ENCODE results near the gene KRTAP4-12. TPM values are rescaled to one million over a fixed set of nuclear protein-coding genes. Genes with fewer than 3 reads are reported as not detected.
"Not testable (repeated sequence)": the region's sequence is repeated elsewhere in the genome, so short reads cannot be mapped to it uniquely, and the experiment has no call there.

The KRTAP4-12 gene
- total and polyA plus RNA-seq, 11 donors: not detected

DNA sequence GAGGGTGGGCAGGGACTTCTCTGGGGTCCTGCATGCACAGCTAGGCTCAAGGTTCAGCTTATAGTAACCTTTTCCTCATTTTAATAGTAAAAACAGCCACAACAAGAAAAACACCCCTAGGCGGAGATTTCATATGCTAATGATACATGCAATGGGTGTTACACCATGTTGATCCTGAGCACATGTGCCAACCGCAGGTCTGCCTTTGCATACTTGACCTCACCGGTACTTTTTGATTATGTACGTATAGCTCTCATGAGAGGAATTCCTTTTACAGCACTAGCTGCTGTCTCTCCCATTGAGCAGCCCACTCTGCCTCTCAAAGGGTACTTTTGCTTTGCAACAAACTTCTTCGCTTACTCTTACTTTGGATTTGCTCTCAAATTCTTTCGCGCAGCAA lies 27.9 kb downstream of the KRTAP4-12 start:
- Histone ChIP-seq H3K27ac (no peak overlapping the region), H3K4me3 (no peak overlapping the region), H3K36me3 (no peaks in the 10 kb centered on the region), H3K4me1 (no peaks in the 10 kb centered on the region), H3K27me3 (peaks cover 0 to 11% (median 3%) of the 10 kb centered on the region in 9 donors), H3K9me3 (peaks cover 0 to 5% (median 0%) of the 10 kb centered on the region in 12 donors)
- TF ChIP-seq, protein P1, sequence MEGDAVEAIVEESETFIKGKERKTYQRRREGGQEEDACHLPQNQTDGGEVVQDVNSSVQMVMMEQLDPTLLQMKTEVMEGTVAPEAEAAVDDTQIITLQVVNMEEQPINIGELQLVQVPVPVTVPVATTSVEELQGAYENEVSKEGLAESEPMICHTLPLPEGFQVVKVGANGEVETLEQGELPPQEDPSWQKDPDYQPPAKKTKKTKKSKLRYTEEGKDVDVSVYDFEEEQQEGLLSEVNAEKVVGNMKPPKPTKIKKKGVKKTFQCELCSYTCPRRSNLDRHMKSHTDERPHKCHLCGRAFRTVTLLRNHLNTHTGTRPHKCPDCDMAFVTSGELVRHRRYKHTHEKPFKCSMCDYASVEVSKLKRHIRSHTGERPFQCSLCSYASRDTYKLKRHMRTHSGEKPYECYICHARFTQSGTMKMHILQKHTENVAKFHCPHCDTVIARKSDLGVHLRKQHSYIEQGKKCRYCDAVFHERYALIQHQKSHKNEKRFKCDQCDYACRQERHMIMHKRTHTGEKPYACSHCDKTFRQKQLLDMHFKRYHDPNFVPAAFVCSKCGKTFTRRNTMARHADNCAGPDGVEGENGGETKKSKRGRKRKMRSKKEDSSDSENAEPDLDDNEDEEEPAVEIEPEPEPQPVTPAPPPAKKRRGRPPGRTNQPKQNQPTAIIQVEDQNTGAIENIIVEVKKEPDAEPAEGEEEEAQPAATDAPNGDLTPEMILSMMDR (IDR thresholded peaks at IDR 0.05): no peak
- TF ChIP-seq POLR2A (IDR thresholded peaks at IDR 0.05): no peak
- intact Hi-C loops (cut with DNase I): no loop called here
- DNase-seq (no peak), ATAC-seq (no peak)
- 80 to 85% (median 81%) methylated on average over 7 of the region's 7 CpGs for WGBS, 4 donors

GRCh38 chr17:41088760-41089352 lies 35.1 kb downstream of the KRTAP4-12 start:
- H3K27ac ChIP-seq; H3K4me1 ChIP-seq; H3K9me3 ChIP-seq; DNase-seq; H3K36me3 ChIP-seq; ATAC-seq; H3K4me3 ChIP-seq; H3K27me3 ChIP-seq; intact Hi-C loops (cut with DNase I): not testable (repeated sequence)
- WGBS, 4 donors: 42 to 60% (median 56%) methylated on average over 4 of the region's 4 CpGs

GRCh38 chr17:41084100-41084856 lies 39.7 kb downstream of the KRTAP4-12 start, which contains the start of gene KRTAP4-7:
TSS of gene KRTAP4-7 (plus strand) at chr17:41084150. CDS start at chr17:41084207, 57 bp downstream.
- intact Hi-C loops (cut with DNase I); ATAC-seq: not testable (repeated sequence)

GRCh38 chr17:41083427-41083826 lies 40.6 kb downstream of the KRTAP4-12 start:
- DNase-seq; H3K36me3 ChIP-seq; intact Hi-C loops (cut with DNase I); H3K4me1 ChIP-seq; H3K27me3 ChIP-seq; H3K4me3 ChIP-seq; H3K9me3 ChIP-seq; H3K27ac ChIP-seq; ATAC-seq: not testable (repeated sequence)
- WGBS, 4 donors: 71 to 90% (median 74%) methylated on average over 2 of the region's 2 CpGs

More at GRCh38 chr17:41084100-41084856, 39.7 kb downstream of the KRTAP4-12 start, which contains the start of gene KRTAP4-7:
- 47 to 79% (median 69%) methylated on average over 6 to 14 of the region's 14 CpGs for WGBS, 4 donors
- not testable (repeated sequence) for H3K36me3 ChIP-seq, H3K4me3 ChIP-seq, H3K9me3 ChIP-seq, H3K27me3 ChIP-seq, DNase-seq, H3K4me1 ChIP-seq, H3K27ac ChIP-seq

DNA sequence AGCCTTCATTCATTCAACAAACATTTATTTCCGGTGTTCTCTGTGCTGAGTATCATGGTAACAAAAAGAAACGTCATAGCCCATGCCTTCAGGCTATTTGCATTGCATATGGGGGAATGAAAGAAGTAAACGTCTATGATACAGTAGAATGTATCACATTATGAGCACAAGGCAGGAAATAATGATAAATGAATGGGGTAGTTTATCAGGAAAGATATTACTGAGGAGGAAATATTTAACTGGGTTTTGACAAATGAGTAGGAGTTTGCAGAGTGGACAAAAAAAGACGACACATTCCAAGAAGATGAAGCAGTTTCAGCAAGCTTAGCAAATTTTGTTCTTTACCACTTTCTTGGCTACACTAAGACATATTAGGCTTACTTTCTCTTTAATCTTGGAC lies 41.4 kb downstream of the KRTAP4-12 start:
- peaks cover 0 to 7% (median 0%) of the 10 kb centered on the region in 9 donors for H3K27me3 ChIP-seq
- H3K4me1 ChIP-seq: no peaks in the 10 kb centered on the region
- no peak overlapping the region for H3K27ac ChIP-seq
- no peaks in the 10 kb centered on the region for H3K9me3 ChIP-seq
- no peak overlapping the region for H3K4me3 ChIP-seq
- WGBS, 4 donors: 38 to 59% (median 43%) methylated on average over 4 of the region's 4 CpGs
- no peak for TF ChIP-seq POLR2A (IDR thresholded peaks at IDR 0.05)
- TF ChIP-seq, protein P1 (IDR thresholded peaks at IDR 0.05): no peak
- H3K36me3 ChIP-seq: no peaks in the 10 kb centered on the region
- intact Hi-C loops (cut with DNase I): no loop called here
- no peak for ATAC-seq
- no peak for DNase-seq

Measured in heart left ventricle (tissue), 16 donors.